Measurements from ENCODE around the gene OR2D3. TPM values are rescaled to one million over a fixed set of nuclear protein-coding genes. Genes with fewer than 3 reads are reported as not detected.
"Not testable (repeated sequence)": the region's sequence is repeated elsewhere in the genome, so short reads cannot be mapped to it uniquely, and the experiment has no call there.

The OR2D3 gene
- total RNA-seq, 1 experiment from 2014 or later = not detected

DNA sequence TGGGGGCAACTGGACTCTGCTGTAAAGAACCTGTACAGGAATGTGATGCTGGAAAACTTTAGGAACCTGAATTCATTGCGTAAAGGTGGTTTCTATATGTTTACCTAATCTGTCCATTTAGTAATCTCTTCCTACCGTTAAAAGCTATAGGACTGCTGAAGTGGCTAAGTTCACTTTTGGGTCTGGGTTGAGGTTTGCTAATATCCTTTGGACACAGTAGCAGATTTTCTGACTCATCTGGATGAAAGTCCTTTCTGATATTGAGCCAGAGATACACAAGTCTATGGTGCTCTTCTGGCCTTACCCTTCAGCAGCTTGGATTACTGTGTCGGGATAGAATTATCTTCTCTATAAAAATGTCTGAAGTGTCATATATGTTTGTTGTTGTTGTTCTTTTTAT, 22.3 kb downstream of the OR2D3 start:
- DNase-seq = no peak
- H3K4me2 ChIP-seq = no peak overlapping the region
- no peak overlapping the region for H2AFZ ChIP-seq
- H3K27me3 ChIP-seq (ENCODE audit: insufficient read depth, low read depth) = no peaks in the 10 kb centered on the region
- BruUV-seq (replicated peaks) = no TSS peak
- TF ChIP-seq EZH2 (IDR thresholded peaks at IDR 0.05; ENCODE audit: low read depth) = no peak
- intact Hi-C loops (cut with micrococcal nuclease; ENCODE audit: unreplicated experiment) = no loop called here
- H4K20me1 ChIP-seq (ENCODE audit: insufficient read depth) = no peaks in the 10 kb centered on the region
- no peaks in the 10 kb centered on the region for H3K4me1 ChIP-seq (replicated peaks; ENCODE audit: insufficient read depth)
- no peaks in the 10 kb centered on the region for H3K9me2 ChIP-seq (ENCODE audit: insufficient read depth)
- H3K9me3 ChIP-seq (ENCODE audit: insufficient read depth, low read depth) = no peaks in the 10 kb centered on the region
- H3K27ac ChIP-seq = no peak overlapping the region
- no peaks in the 10 kb centered on the region for H3K36me3 ChIP-seq (ENCODE audit: low read depth)
- H3F3A ChIP-seq (ENCODE audit: insufficient read depth, low read depth) = no peaks in the 10 kb centered on the region
- POLR2A ChIA-PET (ENCODE audit: unreplicated experiment) = no interaction called here
- H3K4me3 ChIP-seq = no peak overlapping the region
- H3K79me2 ChIP-seq (ENCODE audit: low read depth) = no peaks in the 10 kb centered on the region
- CTCF ChIA-PET = no interaction called here

DNA sequence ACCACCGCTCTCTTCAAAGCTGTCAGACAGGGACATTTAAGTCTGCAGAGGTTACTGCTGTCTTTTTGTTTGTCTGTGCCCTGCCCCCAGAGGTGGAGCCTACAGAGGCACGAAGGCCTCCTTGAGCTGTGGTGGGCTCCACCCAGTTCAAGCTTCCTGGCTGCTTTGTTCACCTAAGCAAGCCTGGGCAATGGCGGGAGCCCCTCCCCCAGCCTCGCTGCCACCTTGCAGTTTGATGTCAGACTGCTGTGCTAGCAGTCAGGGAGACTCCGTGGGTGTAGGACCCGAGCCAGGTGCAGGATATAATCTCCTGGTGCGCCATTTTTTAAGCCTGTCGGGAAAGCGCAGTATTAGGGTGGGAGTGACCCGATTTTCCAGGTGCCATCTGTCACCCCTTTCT, 33.4 kb downstream of the OR2D3 start:
- H3K4me1 ChIP-seq (replicated peaks; ENCODE audit: insufficient read depth); H3K27me3 ChIP-seq (ENCODE audit: insufficient read depth, low read depth); H3K79me2 ChIP-seq (ENCODE audit: low read depth); H3K36me3 ChIP-seq (ENCODE audit: low read depth); H3K27ac ChIP-seq; H3K4me2 ChIP-seq; intact Hi-C loops (cut with micrococcal nuclease; ENCODE audit: unreplicated experiment); CTCF ChIA-PET; BruUV-seq (replicated peaks); POLR2A ChIA-PET (ENCODE audit: unreplicated experiment); H3K9me3 ChIP-seq (ENCODE audit: insufficient read depth, low read depth); H3F3A ChIP-seq (ENCODE audit: insufficient read depth, low read depth); DNase-seq; H3K4me3 ChIP-seq; H3K9me2 ChIP-seq (ENCODE audit: insufficient read depth); H2AFZ ChIP-seq; H4K20me1 ChIP-seq (ENCODE audit: insufficient read depth): not testable (repeated sequence)

DNA sequence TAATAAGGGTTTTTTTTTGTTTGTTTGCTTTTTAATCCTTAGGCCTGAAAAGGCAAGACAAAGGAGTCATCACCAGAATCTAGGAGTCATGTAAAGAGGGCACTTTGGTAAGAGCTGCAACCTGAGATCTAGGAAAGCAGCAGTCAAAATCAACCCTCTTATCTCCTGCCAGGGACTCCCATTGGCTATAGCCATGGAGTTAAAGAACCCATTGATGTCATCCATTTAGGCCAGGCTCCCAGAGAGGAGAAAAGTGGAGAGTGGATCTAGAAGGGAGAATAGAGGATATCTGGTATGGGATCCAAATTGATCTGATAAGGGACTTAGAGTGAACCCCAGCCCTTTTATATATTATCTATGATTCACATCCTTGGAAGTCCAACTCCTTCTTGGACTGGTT, 41.3 kb downstream of the OR2D3 start:
- Histone ChIP-seq H3K27ac (no peak overlapping the region), H4K20me1 (ENCODE audit: insufficient read depth) (no peaks in the 10 kb centered on the region), H3K36me3 (ENCODE audit: low read depth) (no peaks in the 10 kb centered on the region), H3K79me2 (ENCODE audit: low read depth) (no peaks in the 10 kb centered on the region), H3K27me3 (ENCODE audit: insufficient read depth, low read depth) (no peaks in the 10 kb centered on the region), H3K4me1 (replicated peaks; ENCODE audit: insufficient read depth) (no peaks in the 10 kb centered on the region), H3K9me3 (ENCODE audit: insufficient read depth, low read depth) (no peaks in the 10 kb centered on the region), H3K4me2 (no peak overlapping the region), H3F3A (ENCODE audit: insufficient read depth, low read depth) (no peaks in the 10 kb centered on the region), H3K9me2 (ENCODE audit: insufficient read depth) (no peaks in the 10 kb centered on the region), H3K4me3 (no peak overlapping the region), H2AFZ (no peak overlapping the region)
- CTCF ChIA-PET = no interaction called here
- intact Hi-C loops (cut with micrococcal nuclease; ENCODE audit: unreplicated experiment) = no loop called here
- BruUV-seq (replicated peaks) = no TSS peak
- POLR2A ChIA-PET (ENCODE audit: unreplicated experiment) = no interaction called here
- DNase-seq = no peak
- TF ChIP-seq EZH2 (IDR thresholded peaks at IDR 0.05; ENCODE audit: low read depth) = no peak
- TF ChIP-seq, protein P1, sequence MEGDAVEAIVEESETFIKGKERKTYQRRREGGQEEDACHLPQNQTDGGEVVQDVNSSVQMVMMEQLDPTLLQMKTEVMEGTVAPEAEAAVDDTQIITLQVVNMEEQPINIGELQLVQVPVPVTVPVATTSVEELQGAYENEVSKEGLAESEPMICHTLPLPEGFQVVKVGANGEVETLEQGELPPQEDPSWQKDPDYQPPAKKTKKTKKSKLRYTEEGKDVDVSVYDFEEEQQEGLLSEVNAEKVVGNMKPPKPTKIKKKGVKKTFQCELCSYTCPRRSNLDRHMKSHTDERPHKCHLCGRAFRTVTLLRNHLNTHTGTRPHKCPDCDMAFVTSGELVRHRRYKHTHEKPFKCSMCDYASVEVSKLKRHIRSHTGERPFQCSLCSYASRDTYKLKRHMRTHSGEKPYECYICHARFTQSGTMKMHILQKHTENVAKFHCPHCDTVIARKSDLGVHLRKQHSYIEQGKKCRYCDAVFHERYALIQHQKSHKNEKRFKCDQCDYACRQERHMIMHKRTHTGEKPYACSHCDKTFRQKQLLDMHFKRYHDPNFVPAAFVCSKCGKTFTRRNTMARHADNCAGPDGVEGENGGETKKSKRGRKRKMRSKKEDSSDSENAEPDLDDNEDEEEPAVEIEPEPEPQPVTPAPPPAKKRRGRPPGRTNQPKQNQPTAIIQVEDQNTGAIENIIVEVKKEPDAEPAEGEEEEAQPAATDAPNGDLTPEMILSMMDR (conservative IDR thresholded peaks at IDR 0.05) = no peak

DNA sequence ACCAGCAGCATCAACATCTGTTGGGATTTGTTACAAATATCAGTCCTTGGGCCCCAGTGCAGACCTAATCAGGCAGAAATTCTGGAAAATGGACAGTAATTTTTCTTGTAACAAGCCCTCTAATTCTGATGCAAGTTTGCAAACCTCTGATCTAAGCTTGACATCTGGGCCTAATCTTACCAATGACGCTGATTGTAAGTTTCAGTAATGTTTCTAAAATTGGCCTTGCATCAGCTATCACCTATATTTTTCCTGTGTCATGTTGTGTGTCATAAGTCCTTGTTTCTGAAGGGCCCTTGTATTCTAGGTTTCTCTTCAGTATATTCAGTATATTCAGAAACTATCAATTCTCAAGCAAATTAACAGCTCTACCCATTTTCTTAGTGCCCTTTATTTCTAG, 41.9 kb downstream of the OR2D3 start:
- intact Hi-C loops (cut with micrococcal nuclease; ENCODE audit: unreplicated experiment) = no loop called here
- POLR2A ChIA-PET (ENCODE audit: unreplicated experiment) = no interaction called here
- no peak overlapping the region for H2AFZ ChIP-seq

More for the DNA sequence above, 41.9 kb downstream of the OR2D3 start:
- Histone ChIP-seq H3K4me1 (replicated peaks; ENCODE audit: insufficient read depth) (no peaks in the 10 kb centered on the region), H3K27ac (no peak overlapping the region), H4K20me1 (ENCODE audit: insufficient read depth) (no peaks in the 10 kb centered on the region), H3K9me2 (ENCODE audit: insufficient read depth) (no peaks in the 10 kb centered on the region), H3K79me2 (ENCODE audit: low read depth) (no peaks in the 10 kb centered on the region), H3F3A (ENCODE audit: insufficient read depth, low read depth) (no peaks in the 10 kb centered on the region), H3K4me3 (no peak overlapping the region), H3K36me3 (ENCODE audit: low read depth) (no peaks in the 10 kb centered on the region), H3K4me2 (no peak overlapping the region), H3K27me3 (ENCODE audit: insufficient read depth, low read depth) (no peaks in the 10 kb centered on the region), H3K9me3 (ENCODE audit: insufficient read depth, low read depth) (no peaks in the 10 kb centered on the region)
- DNase-seq = no peak
- BruUV-seq (replicated peaks) = no TSS peak
- no peak for TF ChIP-seq EZH2 (IDR thresholded peaks at IDR 0.05; ENCODE audit: low read depth)
- TF ChIP-seq, protein P1 (conservative IDR thresholded peaks at IDR 0.05) = no peak
- CTCF ChIA-PET = no interaction called here
